Tibial nerve (tissue), 4 donors: ENCODE results near the gene RNPEPL1. TPM values are rescaled to one million over a fixed set of nuclear protein-coding genes. Genes with fewer than 3 reads are reported as not detected.
A peak's percentile ranks its signal among the peaks of the same experiment; 100 is the strongest.

Experiments used
- DNase-seq, 2 donors: peaks; one replicate each; pipeline ENCODE4 v3.0.0-alpha.2; 2019; ENCODE audit warnings: low spot score in 2 of 2
- H3K27ac ChIP-seq, 4 donors: fragments of 200-600 bp; sonication (generic) in 3 of 4; one replicate each; pipeline ENCODE4 v1.5.1; 2017 to 2019; ENCODE audit warnings: mild to moderate bottlenecking in 1 of 4
- H3K27me3 ChIP-seq, 2 donors: fragments of 200-600 bp; sonication (generic) in 1 of 2; one replicate each; pipeline versions ENCODE4 v1.5.1 to v1.6.0; 2017 to 2019
- H3K36me3 ChIP-seq, 3 donors: fragments of 200-600 bp; sonication (generic); one replicate each; pipeline ENCODE4 v1.5.1; 2018 to 2019
- H3K4me1 ChIP-seq, 4 donors: fragments of 200-600 bp; sonication (generic) in 3 of 4; one replicate each; pipeline ENCODE4 v1.5.1; 2017 to 2019
- H3K4me3 ChIP-seq, 4 donors: fragments of 200-600 bp; sonication (generic) in 3 of 4; one replicate each; pipeline ENCODE4 v1.5.1; 2017 to 2019; ENCODE audit warnings: mild to moderate bottlenecking in 1 of 4, moderate library complexity in 1 of 4
- H3K9me3 ChIP-seq, 4 donors: fragments of 200-600 bp; sonication (generic) in 3 of 4; one replicate each; pipeline ENCODE4 v1.5.1; 2017 to 2019
- EP300 ChIP-seq, 2 donors: sonication (generic); formaldehyde crosslinking; IDR thresholded peaks; one replicate each; pipeline ENCODE4 v1.6.1; 2017; ENCODE audit warnings: antibody characterized with exemption in 2 of 2, mild to moderate bottlenecking in 1 of 2
- POLR2A ChIP-seq, 2 donors: fragments of 450-650 bp; IDR thresholded peaks; one replicate each; pipeline ENCODE4 v1.6.1; 2017; ENCODE audit warnings: antibody characterized with exemption in 2 of 2, mild to moderate bottlenecking in 2 of 2, moderate library complexity in 2 of 2
- WGBS, 2 donors: methylation state at CpG; one replicate each; pipeline ENCODE4 v1.1.5; 2018; 5-methylcytosine and 5-hydroxymethylcytosine counted together
- total RNA-seq, 4 donors: library from RNA; depleted of rRNA; stranded (reverse); fragments of >200 nt; gene quantifications; one replicate each; pipeline ENCODE4 v1.1.0, GENCODE V29; 2016
- TF ChIP-seq, protein P1 (sequence below), 5 experiments: fragments of 200-600 bp in 3 of 5; fragments of 450-650 bp in 2 of 5; sonication (generic) in 3 of 5; IDR thresholded peaks; one replicate each; pipeline ENCODE4 v1.5.1; 2016 to 2019; ENCODE audit warnings: antibody characterized with exemption in 5 of 5, mild to moderate bottlenecking in 3 of 5, moderate library complexity in 2 of 5

RNPEPL1 gene
- total RNA-seq, 4 donors from 2014 or later, result 55.3 to 90.6 (median 64.0) TPM

- Histone ChIP-seq H3K4me3 (no peak overlapping the region), H3K36me3 (peaks cover 0 to 76% (median 21%) of the 10 kb centered on the region in 3 donors), H3K27ac (peak overlapping the region in 3 of 4 donors; percentile 2 to 77 (median 42)), H3K9me3 (peaks cover 0 to 7% (median 0%) of the 10 kb centered on the region in 4 donors), H3K4me1 (peaks cover 0 to 53% (median 14%) of the 10 kb centered on the region in 4 donors), H3K27me3 (no peaks in the 10 kb centered on the region)
- DNase-seq, result no peak
- 84 to 87% methylated on average over 4 to 9 of the region's 9 CpGs for WGBS, 2 donors
- TF ChIP-seq, protein P1, sequence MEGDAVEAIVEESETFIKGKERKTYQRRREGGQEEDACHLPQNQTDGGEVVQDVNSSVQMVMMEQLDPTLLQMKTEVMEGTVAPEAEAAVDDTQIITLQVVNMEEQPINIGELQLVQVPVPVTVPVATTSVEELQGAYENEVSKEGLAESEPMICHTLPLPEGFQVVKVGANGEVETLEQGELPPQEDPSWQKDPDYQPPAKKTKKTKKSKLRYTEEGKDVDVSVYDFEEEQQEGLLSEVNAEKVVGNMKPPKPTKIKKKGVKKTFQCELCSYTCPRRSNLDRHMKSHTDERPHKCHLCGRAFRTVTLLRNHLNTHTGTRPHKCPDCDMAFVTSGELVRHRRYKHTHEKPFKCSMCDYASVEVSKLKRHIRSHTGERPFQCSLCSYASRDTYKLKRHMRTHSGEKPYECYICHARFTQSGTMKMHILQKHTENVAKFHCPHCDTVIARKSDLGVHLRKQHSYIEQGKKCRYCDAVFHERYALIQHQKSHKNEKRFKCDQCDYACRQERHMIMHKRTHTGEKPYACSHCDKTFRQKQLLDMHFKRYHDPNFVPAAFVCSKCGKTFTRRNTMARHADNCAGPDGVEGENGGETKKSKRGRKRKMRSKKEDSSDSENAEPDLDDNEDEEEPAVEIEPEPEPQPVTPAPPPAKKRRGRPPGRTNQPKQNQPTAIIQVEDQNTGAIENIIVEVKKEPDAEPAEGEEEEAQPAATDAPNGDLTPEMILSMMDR (IDR thresholded peaks at IDR 0.05), result no peak
- TF ChIP-seq EP300 (IDR thresholded peaks at IDR 0.05) (no peak), POLR2A (IDR thresholded peaks at IDR 0.05) (no peak)
Measured at GRCh38 chr2:240578110-240578450, 9.8 kb downstream of the RNPEPL1 start.

- no peak for DNase-seq
- H3K27ac ChIP-seq, result peak overlapping the region in 2 of 4 donors; percentile 42 to 77
- no peak overlapping the region for H3K4me3 ChIP-seq
- peaks cover 0 to 7% (median 0%) of the 10 kb centered on the region in 4 donors for H3K9me3 ChIP-seq
- peaks cover 0 to 53% (median 14%) of the 10 kb centered on the region in 4 donors for H3K4me1 ChIP-seq
- no peaks in the 10 kb centered on the region for H3K27me3 ChIP-seq
- H3K36me3 ChIP-seq, result peaks cover 0 to 72% (median 21%) of the 10 kb centered on the region in 3 donors
- TF ChIP-seq EP300 (IDR thresholded peaks at IDR 0.05) (no peak), POLR2A (IDR thresholded peaks at IDR 0.05) (no peak)
- TF ChIP-seq, protein P1 (IDR thresholded peaks at IDR 0.05), result no peak
- WGBS, 2 donors, result 81 to 92% methylated on average over 6 to 8 of the region's 8 CpGs
Measured at GRCh38 chr2:240578488-240578887, 10.2 kb downstream of the RNPEPL1 start.

DNA sequence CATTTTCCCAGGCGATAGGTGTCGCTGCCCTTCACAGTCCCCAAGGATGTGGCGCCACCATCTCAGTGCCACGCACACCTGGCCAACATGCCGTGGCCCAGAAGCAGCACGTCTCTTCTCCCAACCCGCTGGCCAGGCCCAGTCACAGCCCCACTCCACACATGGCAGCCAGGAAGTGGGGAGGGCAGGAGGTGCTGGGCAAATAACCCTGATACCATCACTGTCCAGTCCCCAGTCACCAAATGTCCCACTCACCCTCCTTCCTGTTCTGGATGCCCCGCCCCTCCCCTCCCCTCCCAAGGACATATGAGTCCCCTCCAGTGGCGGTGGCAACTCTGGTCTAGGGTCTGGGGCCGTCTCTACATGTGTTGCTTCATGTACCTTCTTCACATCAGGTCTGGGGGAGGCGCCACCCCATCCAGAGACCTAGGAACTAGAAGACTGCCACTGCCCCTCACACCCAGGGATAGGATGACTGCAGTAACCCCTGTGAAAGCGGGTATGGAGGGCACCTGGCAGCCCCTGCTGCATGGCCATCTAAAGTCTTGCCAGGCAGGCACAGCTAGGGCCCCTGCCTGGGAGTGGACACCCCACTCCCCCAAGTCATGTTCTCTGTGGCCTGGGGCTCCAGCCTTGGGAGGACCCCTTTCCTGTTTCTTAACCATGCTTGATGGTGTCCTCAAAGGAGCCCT, 10.9 kb downstream of the RNPEPL1 start:
- H3K9me3 ChIP-seq, result peaks cover 0 to 7% (median 0%) of the 10 kb centered on the region in 4 donors
- DNase-seq, result no peak
- no peak for TF ChIP-seq EP300 (IDR thresholded peaks at IDR 0.05)
- TF ChIP-seq POLR2A (IDR thresholded peaks at IDR 0.05), result no peak
- TF ChIP-seq, protein P1 (IDR thresholded peaks at IDR 0.05), result no peak
- no peak overlapping the region for H3K4me3 ChIP-seq
- peaks cover 0 to 64% (median 21%) of the 10 kb centered on the region in 3 donors for H3K36me3 ChIP-seq
- H3K27ac ChIP-seq, result peak overlapping the region in 3 of 4 donors; percentile 65 to 90 (median 77)
- no peaks in the 10 kb centered on the region for H3K27me3 ChIP-seq
- peaks cover 0 to 59% (median 17%) of the 10 kb centered on the region in 4 donors for H3K4me1 ChIP-seq
- WGBS, 2 donors, result 87 to 95% methylated on average over 12 of the region's 12 CpGs

DNA sequence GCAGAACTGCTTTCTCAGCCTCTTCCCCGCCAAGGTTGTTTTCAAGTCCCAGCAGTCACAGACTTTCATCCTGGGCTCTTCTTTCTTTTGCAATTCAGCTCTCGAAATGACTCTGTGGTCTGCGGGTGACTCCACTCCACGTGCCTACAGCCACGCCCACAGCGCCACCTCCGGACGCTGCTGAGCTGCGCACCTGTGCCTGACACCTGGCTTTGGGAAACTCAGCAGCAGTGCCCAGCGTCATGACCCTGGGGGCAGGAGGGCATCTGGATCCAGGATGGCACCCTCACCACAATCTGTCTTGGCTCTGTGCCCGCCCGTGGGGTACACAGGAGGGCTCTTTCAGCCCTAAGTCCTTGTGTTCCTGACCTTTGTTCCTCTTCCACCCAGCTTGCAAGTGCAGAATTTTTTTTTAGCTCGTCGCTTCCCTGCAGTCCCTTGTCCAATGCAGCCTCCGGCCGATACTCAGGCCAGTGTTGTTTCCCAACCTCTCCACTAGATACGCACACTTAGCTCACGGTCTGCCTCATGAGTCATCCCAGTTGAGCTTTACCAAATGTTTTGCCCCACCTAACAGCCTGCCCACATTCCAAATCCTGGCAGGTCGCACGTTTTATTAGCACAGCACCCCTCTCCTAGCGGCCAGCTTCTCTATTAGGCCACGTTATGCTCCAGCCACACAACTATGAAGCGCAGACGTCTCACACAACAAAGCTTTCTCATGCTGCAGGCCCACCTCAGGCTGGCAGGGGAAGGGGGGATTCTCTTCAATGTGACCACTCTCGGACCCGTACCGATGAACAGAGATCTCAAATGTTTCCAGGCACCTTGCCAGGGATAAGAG, 11.7 kb downstream of the RNPEPL1 start:
- DNase-seq, result no peak

More for the DNA sequence above, 11.7 kb downstream of the RNPEPL1 start:
- TF ChIP-seq, protein P1 (IDR thresholded peaks at IDR 0.05), result peak in 2 of 5 experiments; percentile 36 to 44
- TF ChIP-seq EP300 (IDR thresholded peaks at IDR 0.05) (no peak), POLR2A (IDR thresholded peaks at IDR 0.05) (no peak)
- peak overlapping the region in 3 of 4 donors; percentile 65 to 90 (median 77) for H3K27ac ChIP-seq
- peaks cover 0 to 67% (median 25%) of the 10 kb centered on the region in 4 donors for H3K4me1 ChIP-seq
- WGBS, 2 donors, result 57 to 61% methylated on average over 27 of the region's 27 CpGs
- peaks cover 0 to 7% (median 0%) of the 10 kb centered on the region in 4 donors for H3K9me3 ChIP-seq
- H3K27me3 ChIP-seq, result no peaks in the 10 kb centered on the region
- peak overlapping the region in 1 of 4 donors; percentile 7 for H3K4me3 ChIP-seq
- H3K36me3 ChIP-seq, result peaks cover 0 to 64% (median 21%) of the 10 kb centered on the region in 3 donors
